Measurements from ENCODE around the gene ATP6V1C2. TPM values are rescaled to one million over a fixed set of nuclear protein-coding genes. Genes with fewer than 3 reads are reported as not detected.

Gene ATP6V1C2
- total and polyA plus RNA-seq, 2 donors (not counting 1 experiment from before 2014, with no cell fraction given) = under 0.01 TPM; not detected in 1

DNA sequence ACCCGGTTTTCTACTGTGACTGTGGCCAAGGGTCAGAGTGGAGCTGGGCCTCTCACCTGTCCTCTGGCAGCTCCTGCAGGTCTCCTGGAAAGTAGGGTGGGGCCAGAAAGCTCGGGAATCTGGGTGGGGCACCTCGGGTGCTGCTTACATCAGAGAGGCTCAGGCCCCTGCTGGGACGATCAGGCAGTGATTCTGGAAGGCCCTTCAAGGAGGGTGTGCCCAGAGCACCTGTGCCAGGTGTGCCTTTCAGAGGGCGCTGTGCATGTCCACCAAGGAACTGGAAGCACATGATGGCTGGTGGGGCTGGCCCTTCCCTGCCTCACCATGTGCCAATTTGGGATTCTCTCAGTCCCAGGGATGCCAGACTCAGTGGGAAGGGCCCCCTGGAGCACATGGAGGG is 44.0 kb downstream of the ATP6V1C2 start:
- no peak overlapping the region for H3K4me3 ChIP-seq (replicated peaks in 1 of 4; ENCODE audit: control extremely low read depth in 1 of 4, insufficient read depth in 1 of 4, low read depth in 3 of 4, low read length in 4 of 4)
- H3K27ac ChIP-seq (ENCODE audit: insufficient read depth, low read length) = no peak overlapping the region
- H3K79me2 ChIP-seq (ENCODE audit: control insufficient read depth, insufficient read depth, low read length) = no peaks in the 10 kb centered on the region
- no peaks in the 10 kb centered on the region for H4K20me1 ChIP-seq (ENCODE audit: control insufficient read depth, extremely low read depth, insufficient read depth, low read length)
- no peak overlapping the region for H3K9ac ChIP-seq (ENCODE audit: insufficient read depth, low read length)
- H3K9me3 ChIP-seq (ENCODE audit: control insufficient read depth, insufficient read depth, low read depth, low read length) = no peaks in the 10 kb centered on the region
- no peak overlapping the region for H2AFZ ChIP-seq (ENCODE audit: low read length)
- H3K4me2 ChIP-seq (ENCODE audit: extremely low read depth, insufficient read depth, low read length) = no peak overlapping the region
- TF ChIP-seq EZH2 (IDR thresholded peaks at IDR 0.05; ENCODE audit: low read length, missing control alignments) (no peak), CTCF (conservative IDR thresholded peaks at IDR 0.05 in 1 of 2, IDR thresholded peaks at IDR 0.05 in 1 of 2; ENCODE audit: low read depth in 1 of 2, low read length in 2 of 2) (no peak)
- DNase-seq (ENCODE audit: low read depth in 2 of 2) = no peak
- H3K27me3 ChIP-seq (ENCODE audit: control insufficient read depth, insufficient read depth, low read length) = no peaks in the 10 kb centered on the region
- H3K4me1 ChIP-seq (ENCODE audit: control insufficient read depth, extremely low read depth, insufficient read depth, low read length) = peaks cover 2% of the 10 kb centered on the region
- no peaks in the 10 kb centered on the region for H3K36me3 ChIP-seq (ENCODE audit: control insufficient read depth, insufficient read depth, low read length)

- Histone ChIP-seq H3K27me3 (ENCODE audit: control insufficient read depth, insufficient read depth, low read length) (peaks cover 3% of the 10 kb centered on the region), H3K9me3 (ENCODE audit: control insufficient read depth, insufficient read depth, low read depth, low read length) (no peaks in the 10 kb centered on the region), H2AFZ (ENCODE audit: low read length) (no peak overlapping the region), H4K20me1 (ENCODE audit: control insufficient read depth, extremely low read depth, insufficient read depth, low read length) (no peaks in the 10 kb centered on the region), H3K36me3 (ENCODE audit: control insufficient read depth, insufficient read depth, low read length) (no peaks in the 10 kb centered on the region), H3K27ac (ENCODE audit: insufficient read depth, low read length) (no peak overlapping the region), H3K79me2 (ENCODE audit: control insufficient read depth, insufficient read depth, low read length) (no peaks in the 10 kb centered on the region), H3K4me2 (ENCODE audit: extremely low read depth, insufficient read depth, low read length) (no peak overlapping the region), H3K9ac (ENCODE audit: insufficient read depth, low read length) (no peak overlapping the region), H3K4me1 (ENCODE audit: control insufficient read depth, extremely low read depth, insufficient read depth, low read length) (peaks cover 2% of the 10 kb centered on the region), H3K4me3 (replicated peaks in 1 of 4; ENCODE audit: control extremely low read depth in 1 of 4, insufficient read depth in 1 of 4, low read depth in 3 of 4, low read length in 4 of 4) (no peak overlapping the region)
- DNase-seq (ENCODE audit: low read depth in 2 of 2) = no peak
- no peak for TF ChIP-seq CTCF (conservative IDR thresholded peaks at IDR 0.05 in 1 of 2, IDR thresholded peaks at IDR 0.05 in 1 of 2; ENCODE audit: low read depth in 1 of 2, low read length in 2 of 2)
- no peak for TF ChIP-seq EZH2 (IDR thresholded peaks at IDR 0.05; ENCODE audit: low read length, missing control alignments)
These were observed 44.5 kb downstream of the ATP6V1C2 start for GRCh38 chr2:10765914-10766313.

GRCh38 chr2:10768063-10768507 is 46.7 kb downstream of the ATP6V1C2 start:
- no peaks in the 10 kb centered on the region for H4K20me1 ChIP-seq (ENCODE audit: control insufficient read depth, extremely low read depth, insufficient read depth, low read length)
- H3K4me3 ChIP-seq (replicated peaks in 1 of 4; ENCODE audit: control extremely low read depth in 1 of 4, insufficient read depth in 1 of 4, low read depth in 3 of 4, low read length in 4 of 4) = no peak overlapping the region
- H3K4me1 ChIP-seq (ENCODE audit: control insufficient read depth, extremely low read depth, insufficient read depth, low read length) = no peaks in the 10 kb centered on the region
- TF ChIP-seq EZH2 (IDR thresholded peaks at IDR 0.05; ENCODE audit: low read length, missing control alignments) = no peak
- TF ChIP-seq CTCF (conservative IDR thresholded peaks at IDR 0.05 in 1 of 2, IDR thresholded peaks at IDR 0.05 in 1 of 2; ENCODE audit: low read depth in 1 of 2, low read length in 2 of 2) = no peak
- no peak overlapping the region for H3K9ac ChIP-seq (ENCODE audit: insufficient read depth, low read length)
- H2AFZ ChIP-seq (ENCODE audit: low read length) = no peak overlapping the region
- H3K9me3 ChIP-seq (ENCODE audit: control insufficient read depth, insufficient read depth, low read depth, low read length) = no peaks in the 10 kb centered on the region
- no peak for DNase-seq (ENCODE audit: low read depth in 2 of 2)
- H3K79me2 ChIP-seq (ENCODE audit: control insufficient read depth, insufficient read depth, low read length) = no peaks in the 10 kb centered on the region
- H3K36me3 ChIP-seq (ENCODE audit: control insufficient read depth, insufficient read depth, low read length) = no peaks in the 10 kb centered on the region
- H3K4me2 ChIP-seq (ENCODE audit: extremely low read depth, insufficient read depth, low read length) = no peak overlapping the region
- no peak overlapping the region for H3K27ac ChIP-seq (ENCODE audit: insufficient read depth, low read length)
- H3K27me3 ChIP-seq (ENCODE audit: control insufficient read depth, insufficient read depth, low read length) = peaks cover 3% of the 10 kb centered on the region
